ENCODE measurements around the gene TNRC6C.

TNRC6C gene

DNA sequence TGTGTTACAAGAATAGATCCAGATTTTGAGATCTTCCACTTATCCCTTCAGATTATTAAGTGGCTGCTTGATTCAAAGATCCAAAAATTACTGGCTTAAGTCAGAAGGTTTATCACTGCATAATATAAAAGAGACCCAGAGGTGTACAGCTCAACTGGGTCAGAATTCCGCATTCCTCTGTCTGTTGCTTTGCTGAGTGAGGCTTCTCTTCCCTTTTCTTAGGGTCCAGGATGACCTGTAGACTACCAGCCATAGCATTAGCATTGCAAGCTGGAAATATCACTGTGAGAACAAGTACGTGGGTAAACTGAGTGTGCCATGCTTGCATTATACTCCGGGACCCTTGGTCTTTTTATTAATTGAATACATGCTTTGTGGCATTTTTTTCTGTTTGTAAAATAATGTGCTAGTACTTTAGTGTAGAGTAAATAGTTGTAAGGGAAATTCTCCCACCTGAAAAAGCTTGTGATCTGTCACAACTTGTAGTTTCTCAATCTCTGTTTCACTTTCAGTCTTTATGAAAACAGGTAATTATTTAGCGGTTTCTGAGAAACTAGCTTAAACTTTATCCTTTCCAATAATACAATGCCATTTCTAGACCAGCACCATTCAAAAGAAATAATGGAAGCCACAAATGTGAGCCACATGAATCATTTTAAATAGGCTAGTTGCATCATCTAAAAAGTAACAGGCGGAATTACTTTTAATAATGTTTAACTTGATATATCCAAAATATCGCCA, 61.6 kb downstream of the TNRC6C start:
- TF ChIP-seq, protein P1, sequence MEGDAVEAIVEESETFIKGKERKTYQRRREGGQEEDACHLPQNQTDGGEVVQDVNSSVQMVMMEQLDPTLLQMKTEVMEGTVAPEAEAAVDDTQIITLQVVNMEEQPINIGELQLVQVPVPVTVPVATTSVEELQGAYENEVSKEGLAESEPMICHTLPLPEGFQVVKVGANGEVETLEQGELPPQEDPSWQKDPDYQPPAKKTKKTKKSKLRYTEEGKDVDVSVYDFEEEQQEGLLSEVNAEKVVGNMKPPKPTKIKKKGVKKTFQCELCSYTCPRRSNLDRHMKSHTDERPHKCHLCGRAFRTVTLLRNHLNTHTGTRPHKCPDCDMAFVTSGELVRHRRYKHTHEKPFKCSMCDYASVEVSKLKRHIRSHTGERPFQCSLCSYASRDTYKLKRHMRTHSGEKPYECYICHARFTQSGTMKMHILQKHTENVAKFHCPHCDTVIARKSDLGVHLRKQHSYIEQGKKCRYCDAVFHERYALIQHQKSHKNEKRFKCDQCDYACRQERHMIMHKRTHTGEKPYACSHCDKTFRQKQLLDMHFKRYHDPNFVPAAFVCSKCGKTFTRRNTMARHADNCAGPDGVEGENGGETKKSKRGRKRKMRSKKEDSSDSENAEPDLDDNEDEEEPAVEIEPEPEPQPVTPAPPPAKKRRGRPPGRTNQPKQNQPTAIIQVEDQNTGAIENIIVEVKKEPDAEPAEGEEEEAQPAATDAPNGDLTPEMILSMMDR (IDR thresholded peaks at IDR 0.05; ENCODE audit: extremely low read depth, missing control alignments): no peak
- peak; percentile 49 for DNase-seq (ENCODE audit: low spot score)

DNA sequence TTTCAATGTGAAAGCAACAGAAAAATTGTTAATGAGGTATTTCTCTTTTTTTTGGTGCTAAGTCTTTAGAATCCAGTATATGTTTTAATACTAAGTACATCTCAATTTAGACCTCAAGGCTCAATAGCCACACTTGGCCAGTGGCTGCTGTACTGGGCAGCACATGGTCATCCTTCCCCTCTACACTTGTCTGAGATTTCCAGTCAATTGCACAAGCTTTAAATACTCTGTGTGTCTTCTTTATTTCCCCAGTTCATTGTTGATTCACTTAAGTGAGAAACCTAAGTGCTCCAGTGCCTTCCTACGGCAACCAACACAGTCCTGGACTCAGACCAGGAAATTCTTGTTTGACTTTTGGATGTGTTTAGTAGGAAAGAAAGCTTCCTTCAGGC, 62.2 kb downstream of the TNRC6C start:
- DNase-seq (ENCODE audit: low spot score): no peak
- TF ChIP-seq, protein P1 (IDR thresholded peaks at IDR 0.05; ENCODE audit: extremely low read depth, missing control alignments): no peak

DNA sequence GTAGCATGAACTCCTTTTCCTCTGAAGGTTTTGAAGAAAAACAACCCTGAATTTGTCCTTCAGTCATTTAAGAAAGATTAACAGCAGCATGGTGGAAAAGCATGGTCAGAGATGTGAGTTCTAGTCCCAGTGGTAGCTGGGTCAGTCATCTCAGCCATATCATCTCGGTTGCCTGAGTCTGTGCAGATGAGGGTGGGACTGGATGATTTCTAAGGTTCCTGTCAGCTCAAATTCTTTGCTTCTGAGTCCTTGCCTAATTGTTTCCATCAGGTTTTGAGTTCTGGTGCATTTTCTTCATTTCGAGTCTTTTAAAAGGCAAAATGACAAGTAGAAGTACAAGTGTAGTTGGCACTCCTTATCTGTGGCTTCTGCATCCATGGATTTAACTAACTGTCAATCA, 63.9 kb downstream of the TNRC6C start:
- no peak for DNase-seq (ENCODE audit: low spot score)

DNA sequence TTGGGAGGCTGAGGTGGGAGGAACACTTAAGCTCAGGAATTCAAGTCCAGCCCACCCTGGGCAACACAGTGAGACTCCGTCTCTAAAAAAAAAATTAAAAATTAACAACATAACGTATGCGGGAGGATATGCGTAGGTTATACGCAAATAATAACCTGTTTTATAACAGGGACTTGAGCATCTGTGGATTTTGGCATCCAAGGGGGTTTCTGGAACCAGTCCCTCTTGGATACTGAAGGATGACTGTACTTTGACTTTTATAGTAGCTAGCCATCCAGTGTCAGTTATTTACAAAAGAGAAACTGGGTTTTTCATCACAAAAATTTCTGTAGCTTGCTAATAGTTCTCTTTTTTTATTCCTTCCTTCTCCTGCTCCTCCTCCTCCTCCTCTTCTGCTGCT, 64.5 kb downstream of the TNRC6C start:
- TF ChIP-seq, protein P1 (IDR thresholded peaks at IDR 0.05; ENCODE audit: extremely low read depth, missing control alignments): no peak
- no peak for DNase-seq (ENCODE audit: low spot score)

More for the DNA sequence above, 63.9 kb downstream of the TNRC6C start:
- TF ChIP-seq, protein P1 (IDR thresholded peaks at IDR 0.05; ENCODE audit: extremely low read depth, missing control alignments): no peak

DNA sequence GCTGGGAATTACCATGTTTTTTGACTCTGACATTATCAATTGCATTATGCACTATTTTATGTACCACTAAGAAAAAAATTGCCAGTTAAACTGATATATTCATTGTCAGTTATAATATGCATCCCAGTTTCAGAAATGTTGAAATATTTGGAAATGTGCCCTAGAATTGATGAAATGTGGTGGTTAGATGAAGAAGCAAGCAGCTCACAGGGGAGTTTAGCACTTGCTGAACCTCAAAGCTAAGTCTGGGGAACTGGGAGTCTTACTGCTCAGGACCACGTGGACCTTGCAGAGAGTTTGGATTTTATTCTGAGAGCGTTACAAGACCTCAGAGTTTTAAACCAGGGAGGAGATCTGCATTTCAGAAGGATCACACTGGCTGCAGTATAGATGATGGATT, 67.9 kb downstream of the TNRC6C start:
- no peak for DNase-seq (ENCODE audit: low spot score)
- TF ChIP-seq, protein P1 (IDR thresholded peaks at IDR 0.05; ENCODE audit: extremely low read depth, missing control alignments): no peak

DNA sequence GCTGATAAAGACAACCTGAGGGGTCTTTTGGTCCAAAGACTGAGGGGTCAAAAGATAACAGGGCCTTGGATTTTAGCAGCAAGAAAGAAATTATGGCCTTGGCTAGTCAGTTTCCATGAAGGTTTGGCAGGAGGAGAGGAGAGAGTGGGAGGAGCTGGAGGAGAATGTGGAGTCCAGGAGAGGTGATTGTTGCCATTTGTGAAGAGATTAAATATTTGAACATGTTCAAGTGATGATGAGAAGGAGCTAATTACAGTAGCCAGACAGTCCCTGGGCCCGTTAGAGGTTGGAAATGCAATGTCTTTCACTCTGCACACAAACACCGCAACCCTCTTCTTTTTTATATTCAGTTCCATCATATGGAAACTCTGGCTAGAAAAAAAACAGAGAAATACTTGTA, 68.6 kb downstream of the TNRC6C start:
- TF ChIP-seq, protein P1 (IDR thresholded peaks at IDR 0.05; ENCODE audit: extremely low read depth, missing control alignments): no peak
- DNase-seq (ENCODE audit: low spot score): no peak

DNA sequence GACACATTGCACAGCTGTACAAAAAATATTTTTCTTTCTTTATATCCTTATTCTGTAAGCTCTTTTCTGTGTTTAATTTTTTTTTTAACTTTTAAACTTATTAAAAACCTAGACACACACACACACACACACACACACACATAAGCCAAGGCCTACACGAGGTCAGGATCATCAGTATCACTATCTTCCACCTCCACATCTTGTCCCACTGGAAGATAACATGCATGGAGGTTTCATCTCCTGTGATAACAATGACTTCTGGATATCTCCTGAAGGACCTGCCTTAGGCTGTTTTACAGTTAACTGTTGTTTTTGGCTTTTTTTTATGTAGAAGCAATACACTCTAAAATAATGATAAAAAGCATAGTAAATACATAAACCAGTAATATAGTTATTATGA, 71.2 kb downstream of the TNRC6C start:
- TF ChIP-seq, protein P1 (IDR thresholded peaks at IDR 0.05; ENCODE audit: extremely low read depth, missing control alignments): no peak
- no peak for DNase-seq (ENCODE audit: low spot score)

Measured in GM20000 (cell line).